Measurements from ENCODE around the gene HUNK.

The HUNK gene

GRCh38 chr21:31912501-31912900, 39.7 kb downstream of the HUNK start:
- H3K4me3 ChIP-seq (IDR thresholded peaks at IDR 0.05; ENCODE audit: insufficient read depth, low read depth, low read length), result no peak overlapping the region
- no peak for TF ChIP-seq CTCF (conservative IDR thresholded peaks at IDR 0.05; ENCODE audit: low read depth, low read length)
- no peaks in the 10 kb centered on the region for H3K4me1 ChIP-seq (ENCODE audit: low read depth, poor library complexity, severe bottlenecking)
- no peaks in the 10 kb centered on the region for H3K27me3 ChIP-seq (ENCODE audit: insufficient read depth, low read depth)
- H3K4me2 ChIP-seq, result no peak overlapping the region
- H4K20me1 ChIP-seq (ENCODE audit: insufficient read depth), result no peaks in the 10 kb centered on the region
- no peak overlapping the region for H2AFZ ChIP-seq (ENCODE audit: low read depth)
- no peaks in the 10 kb centered on the region for H3K36me3 ChIP-seq (ENCODE audit: insufficient read depth)
- no peaks in the 10 kb centered on the region for H3K79me2 ChIP-seq (ENCODE audit: insufficient read depth, low read depth)
- no peak overlapping the region for H3K9ac ChIP-seq
- no peak overlapping the region for H3K27ac ChIP-seq

- no peaks in the 10 kb centered on the region for H3K36me3 ChIP-seq (ENCODE audit: insufficient read depth)
- H3K27me3 ChIP-seq (ENCODE audit: insufficient read depth, low read depth), result no peaks in the 10 kb centered on the region
- H3K4me3 ChIP-seq (IDR thresholded peaks at IDR 0.05; ENCODE audit: insufficient read depth, low read depth, low read length), result no peak overlapping the region
- H2AFZ ChIP-seq (ENCODE audit: low read depth), result no peak overlapping the region
- no peaks in the 10 kb centered on the region for H3K79me2 ChIP-seq (ENCODE audit: insufficient read depth, low read depth)
- H3K27ac ChIP-seq, result no peak overlapping the region
- no peaks in the 10 kb centered on the region for H3K4me1 ChIP-seq (ENCODE audit: low read depth, poor library complexity, severe bottlenecking)
- TF ChIP-seq CTCF (conservative IDR thresholded peaks at IDR 0.05; ENCODE audit: low read depth, low read length), result no peak
- H3K9ac ChIP-seq, result no peak overlapping the region
- no peaks in the 10 kb centered on the region for H4K20me1 ChIP-seq (ENCODE audit: insufficient read depth)
- no peak overlapping the region for H3K4me2 ChIP-seq
Observed at GRCh38 chr21:31913182-31913608, 40.4 kb downstream of the HUNK start.

GRCh38 chr21:31914472-31914871, 41.7 kb downstream of the HUNK start:
- no peaks in the 10 kb centered on the region for H3K79me2 ChIP-seq (ENCODE audit: insufficient read depth, low read depth)
- no peaks in the 10 kb centered on the region for H3K27me3 ChIP-seq (ENCODE audit: insufficient read depth, low read depth)
- no peaks in the 10 kb centered on the region for H3K4me1 ChIP-seq (ENCODE audit: low read depth, poor library complexity, severe bottlenecking)
- H3K36me3 ChIP-seq (ENCODE audit: insufficient read depth), result no peaks in the 10 kb centered on the region
- H3K4me2 ChIP-seq, result no peak overlapping the region
- H3K4me3 ChIP-seq (IDR thresholded peaks at IDR 0.05; ENCODE audit: insufficient read depth, low read depth, low read length), result no peak overlapping the region
- H3K27ac ChIP-seq, result no peak overlapping the region
- H2AFZ ChIP-seq (ENCODE audit: low read depth), result no peak overlapping the region
- no peaks in the 10 kb centered on the region for H4K20me1 ChIP-seq (ENCODE audit: insufficient read depth)
- H3K9ac ChIP-seq, result no peak overlapping the region
- no peak for TF ChIP-seq CTCF (conservative IDR thresholded peaks at IDR 0.05; ENCODE audit: low read depth, low read length)

GRCh38 chr21:31915566-31915965, 42.7 kb downstream of the HUNK start:
- TF ChIP-seq CTCF (conservative IDR thresholded peaks at IDR 0.05; ENCODE audit: low read depth, low read length), result no peak
- Histone ChIP-seq H3K79me2 (ENCODE audit: insufficient read depth, low read depth) (no peaks in the 10 kb centered on the region), H3K36me3 (ENCODE audit: insufficient read depth) (no peaks in the 10 kb centered on the region), H2AFZ (ENCODE audit: low read depth) (no peak overlapping the region), H4K20me1 (ENCODE audit: insufficient read depth) (no peaks in the 10 kb centered on the region), H3K27ac (no peak overlapping the region), H3K27me3 (ENCODE audit: insufficient read depth, low read depth) (no peaks in the 10 kb centered on the region), H3K4me2 (no peak overlapping the region), H3K4me3 (IDR thresholded peaks at IDR 0.05; ENCODE audit: insufficient read depth, low read depth, low read length) (no peak overlapping the region), H3K9ac (no peak overlapping the region), H3K4me1 (ENCODE audit: low read depth, poor library complexity, severe bottlenecking) (no peaks in the 10 kb centered on the region)
